Epithelial cell of proximal tubule (primary cell): ENCODE results near the gene RBMXL2. TPM values are rescaled to one million over a fixed set of nuclear protein-coding genes. Genes with fewer than 3 reads are reported as not detected.

ENCODE experiments used
- DNase-seq: peaks from one replicate; pipeline ENCODE4 v3.0.0-alpha.2; 2011; ENCODE audit warnings: low read depth
- H3K4me3 ChIP-seq: 2 replicates; pipeline ENCODE4 v1.5.1; 2011; ENCODE audit warnings: low read depth, mild to moderate bottlenecking, low read length
- CTCF ChIP-seq: conservative IDR thresholded peaks from 2 replicates; pipeline ENCODE4 v1.5.1; 2012; ENCODE audit warnings: low read depth, mild to moderate bottlenecking, low read length
- total RNA-seq: library from RNA; depleted of rRNA; stranded (reverse); fragments of >200 nt; gene quantifications from 2 replicates; pipeline ENCODE4 v1.2.3, GENCODE V29; 2015

RBMXL2 gene
- total RNA-seq = 0.14 TPM in 1 of 2 replicates, not detected in the other

- no peak within 1 kb of the TSS for H3K4me3 ChIP-seq
- no peak for DNase-seq
- TF ChIP-seq CTCF = no peak
Observed at GRCh38 chr11:7088921-7089320, at the start of gene RBMXL2. Gene RBMXL2, plus strand, starts transcription at chr11:7088998. Its CDS starts 123 bp downstream, at chr11:7089121.

DNA sequence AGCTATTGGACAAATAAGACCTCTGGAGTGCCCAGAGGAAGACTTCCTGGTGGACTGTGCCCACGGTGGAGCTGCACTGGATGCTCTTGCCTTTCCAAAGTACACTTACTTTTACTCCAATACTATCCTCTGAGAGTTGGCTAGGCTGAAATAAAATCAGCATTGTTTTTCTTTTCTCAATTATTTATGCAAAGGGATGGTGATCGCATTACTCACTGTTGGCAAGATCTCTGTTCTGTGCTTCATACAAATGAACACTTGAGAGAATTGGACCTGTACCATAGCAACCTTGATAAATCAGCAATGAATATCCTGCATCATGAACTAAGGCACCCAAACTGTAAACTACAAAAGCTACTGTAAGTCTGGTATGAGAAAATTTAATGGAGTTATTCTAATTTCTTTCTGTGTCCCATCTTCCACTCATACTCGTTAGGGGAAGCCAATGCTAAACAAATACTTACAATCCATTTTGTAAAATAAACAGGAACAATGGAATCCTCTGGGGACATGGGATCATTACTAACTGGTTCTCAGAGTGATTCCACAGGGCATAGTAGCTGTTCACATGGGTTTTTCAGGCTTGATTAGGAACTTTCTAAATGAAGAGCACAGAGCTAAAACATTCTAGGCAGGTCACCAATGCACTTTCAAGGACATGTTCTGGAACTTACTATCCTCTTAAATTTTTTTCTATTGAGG lies 42.2 kb upstream of the RBMXL2 start:
- peak; percentile 43 for DNase-seq
- TF ChIP-seq CTCF = no peak
- no peak overlapping the region for H3K4me3 ChIP-seq

- no peak overlapping the region for H3K4me3 ChIP-seq
- no peak for TF ChIP-seq CTCF
- DNase-seq = no peak
Observed at GRCh38 chr11:7050191-7050590, 38.6 kb upstream of the RBMXL2 start.

DNA sequence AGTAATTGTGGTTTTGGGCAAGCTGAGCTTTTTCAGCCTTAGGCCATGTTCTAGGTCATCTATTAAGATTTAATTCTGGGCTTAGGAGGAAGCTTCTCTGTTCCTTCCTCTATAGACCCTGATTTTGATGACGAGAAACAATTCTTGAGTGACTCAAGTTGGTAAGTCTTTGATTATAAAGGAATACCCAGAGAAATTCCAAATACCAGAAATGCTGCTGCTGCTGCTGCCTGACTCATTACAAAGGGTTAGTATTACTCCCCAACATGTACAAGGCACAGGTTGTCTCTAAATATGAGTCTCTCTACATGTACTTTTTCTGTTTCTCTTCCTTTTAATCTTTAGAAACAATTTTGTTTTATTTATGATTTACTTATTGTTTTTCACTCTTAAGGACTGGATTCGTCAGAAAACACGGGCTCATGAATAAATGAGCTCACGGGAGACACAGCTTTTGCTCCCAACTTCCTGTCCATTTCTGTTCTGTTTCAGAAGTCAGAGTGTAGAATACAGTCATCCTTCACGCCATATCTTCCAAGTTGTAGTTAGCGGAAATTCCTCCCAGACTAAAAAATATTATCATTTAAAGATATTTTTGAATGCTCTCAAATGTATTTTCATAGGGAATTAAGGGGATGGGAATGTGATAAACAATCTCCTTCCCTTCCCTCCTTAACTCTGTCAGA lies 31.8 kb upstream of the RBMXL2 start:
- no peak overlapping the region for H3K4me3 ChIP-seq
- no peak for DNase-seq
- no peak for TF ChIP-seq CTCF

DNA sequence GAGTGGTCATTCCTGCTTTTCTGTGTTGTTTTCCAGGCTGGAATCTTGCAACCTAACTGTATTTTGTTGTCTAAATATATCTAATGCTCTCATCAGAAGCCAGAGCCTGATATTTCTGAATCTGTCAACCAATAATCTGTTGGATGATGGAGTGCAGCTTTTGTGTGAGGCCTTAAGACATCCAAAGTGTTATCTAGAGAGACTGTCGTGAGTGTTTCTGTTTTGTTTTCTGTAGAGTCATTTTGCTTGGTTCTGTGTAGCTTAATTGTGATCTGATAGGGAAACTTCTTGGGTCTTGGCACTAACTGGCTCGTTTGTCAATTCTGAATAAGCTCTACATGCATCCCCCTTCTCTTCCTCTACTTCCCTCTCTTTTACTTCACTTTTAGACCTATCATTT lies 31.2 kb upstream of the RBMXL2 start:
- H3K4me3 ChIP-seq = no peak overlapping the region
- no peak for TF ChIP-seq CTCF
- DNase-seq = no peak

DNA sequence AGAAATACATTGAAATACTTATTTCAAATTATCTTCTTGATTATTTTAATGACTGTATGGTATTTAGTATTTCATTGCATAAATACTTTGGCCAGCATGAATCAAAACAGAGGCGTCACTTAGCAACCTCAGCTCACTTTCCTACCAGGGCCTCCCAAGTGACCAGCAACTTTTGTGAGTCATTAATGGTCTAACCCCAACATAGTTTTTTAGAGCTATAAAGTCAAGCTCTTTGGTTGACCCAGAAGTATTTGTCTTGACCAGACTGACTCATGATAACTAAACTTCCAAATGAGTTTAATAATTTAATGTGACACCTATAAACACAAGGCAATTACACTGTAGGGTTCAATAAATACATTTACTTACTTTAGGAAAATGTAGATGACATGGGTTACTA lies 27.9 kb upstream of the RBMXL2 start:
- DNase-seq = peak; percentile 42
- no peak overlapping the region for H3K4me3 ChIP-seq
- no peak for TF ChIP-seq CTCF
